Activated CD8-positive, alpha-beta memory T cell treated with anti-CD3 and anti-CD28 coated beads for 48 hours (primary cell): ENCODE data around the gene ZNF540.
A peak's percentile ranks its signal among the peaks of the same experiment; 100 is the strongest.
"Not testable (repeated sequence)": the region's sequence is repeated elsewhere in the genome, so short reads cannot be mapped to it uniquely, and the experiment has no call there.

Experiments
- DNase-seq, 3 experiments: peaks; one replicate each; pipeline ENCODE4 v3.0.0-alpha.2; 2020; ENCODE audit warnings: low read depth in 2 of 3, low spot score in 2 of 3

Gene ZNF540

GRCh38 chr19:37594304-37594981, at the start of gene ZNF540, which contains the start of gene ZNF571:
TSS of gene ZNF540 (plus strand) at chr19:37594876. CDS start at chr19:37598448, 3,572 bp downstream.
TSS of gene ZNF571 (minus strand) at chr19:37594792. CDS start at chr19:37586676, 8,116 bp downstream.
- peak; percentile 76 to 80 (median 80) for DNase-seq

GRCh38 chr19:37551129-37551993, 43.3 kb upstream of the ZNF540 start:
- DNase-seq, result peak; percentile 3 to 26 (median 20)

- DNase-seq, result no peak
Observed at GRCh38 chr19:37563518-37563917, 31.2 kb upstream of the ZNF540 start.

GRCh38 chr19:37564624-37565369, 29.9 kb upstream of the ZNF540 start:
- no peak for DNase-seq

- DNase-seq, result no peak
Observed at GRCh38 chr19:37565370-37565669, 29.4 kb upstream of the ZNF540 start.

- no peak for DNase-seq
Observed at GRCh38 chr19:37572203-37572602, 22.5 kb upstream of the ZNF540 start.

- no peak for DNase-seq
Observed at GRCh38 chr19:37583340-37583739, 11.3 kb upstream of the ZNF540 start.

- no peak for DNase-seq
Observed at GRCh38 chr19:37593996-37594303, 726 bp upstream of the ZNF540 start.

GRCh38 chr19:37594982-37595382, 306 bp downstream of the ZNF540 start:
- peak in 2 of 3 experiments; percentile 23 to 32 for DNase-seq

GRCh38 chr19:37635076-37636056, 40.7 kb downstream of the ZNF540 start:
- DNase-seq, result no peak

GRCh38 chr19:37654118-37654517, 59.4 kb downstream of the ZNF540 start:
- no peak for DNase-seq

- DNase-seq, result peak; percentile 5 to 12 (median 7)
Observed at GRCh38 chr19:37654629-37655300, 60.1 kb downstream of the ZNF540 start.

- peak; percentile 37 to 57 (median 54) for DNase-seq
Observed at GRCh38 chr19:37655301-37655688, 60.6 kb downstream of the ZNF540 start, which contains the start of gene ZFP30. TSS of gene ZFP30 (minus strand) at chr19:37655465. CDS start at chr19:37647822, 7,643 bp downstream.

- peak; percentile 58 to 68 (median 65) for DNase-seq
Observed at GRCh38 chr19:37655689-37656371, 61.2 kb downstream of the ZNF540 start.

GRCh38 chr19:37657157-37657556, 62.5 kb downstream of the ZNF540 start:
- not testable (repeated sequence) for DNase-seq
